A549 (cell line): ENCODE measurements around the gene SSH2. TPM values are rescaled to one million over a fixed set of nuclear protein-coding genes. Genes with fewer than 3 reads are reported as not detected.

ENCODE experiments used
- ATAC-seq, 2 experiments: fragments of 200-7000 bp in 1 of 2; fragments of >200 bp in 1 of 2; cut with Nextera tagmentation in 1 of 2; cut with Tn5 transposase in 1 of 2; 3 replicates each; pipeline versions ENCODE4 v1.8.0 to v1.9.1; 2018 to 2020; ENCODE audit warnings: mild to moderate bottlenecking in 1 of 2, moderate library complexity in 1 of 2
- CTCF ChIA-PET: fragments of 300-600 bp; sonication (Branson Sonifier 250); formaldehyde crosslinking; extraction: SDS; loops from one replicate; lab custom pipeline; 2021; ENCODE audit warnings: antibody characterized with exemption, inconsistent platforms; lab: Yijun Ruan, JAX
- POLR2A ChIA-PET: fragments of 350-600 bp; formaldehyde crosslinking; extraction: SDS; loops from one replicate; lab custom pipeline; 2021; ENCODE audit warnings: antibody characterized with exemption, inconsistent platforms; lab: Yijun Ruan, JAX
- DNase-seq, 2 experiments: peaks; one replicate each; pipeline versions ENCODE4 v3.0.0 to v3.0.0-alpha.2; 2011 to 2016; ENCODE audit warnings: low read depth in 1 of 2, low spot score in 1 of 2
- FAIRE-seq: peaks from 2 replicates; lab custom pipeline; 2011; peaks lifted over from hg19 to GRCh38; lab: Jason Lieb, UNC
- H3K27ac ChIP-seq, 2 experiments: fragments of >200 bp; sonication (Bioruptor Twin); formaldehyde crosslinking; 3 replicates each; pipeline ENCODE4 v1.5.1; 2016 to 2017
- H3K4me1 ChIP-seq: fragments of >200 bp; sonication (Bioruptor Twin); formaldehyde crosslinking; 3 replicates; pipeline ENCODE4 v1.6.1; 2016
- H3K4me2 ChIP-seq: fragments of >200 bp; sonication (Bioruptor Twin); formaldehyde crosslinking; 3 replicates; pipeline ENCODE4 v1.6.1; 2016
- H3K4me3 ChIP-seq: fragments of >200 bp; sonication (Bioruptor Twin); formaldehyde crosslinking; 3 replicates; pipeline ENCODE4 v1.5.1; 2016
- H3K9me3 ChIP-seq: fragments of >200 bp; sonication (Bioruptor Twin); formaldehyde crosslinking; 3 replicates; pipeline ENCODE4 v1.6.1; 2016
- CEBPB ChIP-seq, 2 experiments: fragments of >200 bp in 1 of 2; sonication (Bioruptor Twin) in 1 of 2; formaldehyde crosslinking in 1 of 2; IDR thresholded peaks; 2 replicates each; pipeline ENCODE4 v1.6.1; 2012 to 2016
- CTCF ChIP-seq: fragments of >200 bp; sonication (Bioruptor Twin); formaldehyde crosslinking; IDR thresholded peaks from 3 replicates; pipeline ENCODE4 v1.5.1; 2016
- EHMT2 ChIP-seq: fragments of 200-600 bp; sonication (generic); IDR thresholded peaks from 2 replicates; pipeline ENCODE4 v1.6.1; 2016; ENCODE audit warnings: antibody characterized with exemption, low read depth, mild to moderate bottlenecking, moderate library complexity
- FOSB ChIP-seq: fragments of 250-450 bp; sonication (Bioruptor Pico); IDR thresholded peaks from 2 replicates; pipeline ENCODE4 v1.5.0; 2020; ENCODE audit warnings: mild to moderate bottlenecking, moderate library complexity
- FOXS1 ChIP-seq: fragments of 250-450 bp; sonication (Bioruptor Pico); IDR thresholded peaks from 2 replicates; pipeline ENCODE4 v1.5.0; 2020; ENCODE audit warnings: mild to moderate bottlenecking, moderate library complexity
- HDAC2 ChIP-seq: fragments of 200-600 bp; sonication (generic); IDR thresholded peaks from 2 replicates; pipeline ENCODE4 v1.6.1; 2016
- HOXB13 ChIP-seq: fragments of 250-450 bp; sonication (Bioruptor Pico); IDR thresholded peaks from 2 replicates; pipeline ENCODE4 v1.5.0; 2020; ENCODE audit warnings: low read depth, mild to moderate bottlenecking, moderate library complexity
- MAFK ChIP-seq: fragments of 450-650 bp; IDR thresholded peaks from 2 replicates; pipeline ENCODE4 v1.6.1; 2014; ENCODE audit not compliant: partially characterized antibody
- NFE2L2 ChIP-seq: fragments of 150-350 bp; conservative IDR thresholded peaks from 2 replicates; pipeline ENCODE4 v1.6.1; 2014; ENCODE audit warnings: low read length
- NR3C1 ChIP-seq: fragments of >200 bp; sonication (Bioruptor Twin); formaldehyde crosslinking; IDR thresholded peaks from 3 replicates; pipeline ENCODE4 v1.6.1; 2017
- PBX3 ChIP-seq: IDR thresholded peaks from 2 replicates; pipeline ENCODE4 v1.6.1; 2012
- RAD21 ChIP-seq, 2 experiments: fragments of >200 bp in 1 of 2; sonication (Bioruptor Twin) in 1 of 2; formaldehyde crosslinking in 1 of 2; IDR thresholded peaks in 1 of 2; conservative IDR thresholded peaks in 1 of 2; 2 replicates in 1 of 2; 3 replicates in 1 of 2; pipeline ENCODE4 v1.6.1; 2012 to 2018; ENCODE audit warnings: inconsistent platforms in 1 of 2
- RARB ChIP-seq: fragments of 250-450 bp; sonication (Bioruptor Pico); IDR thresholded peaks from 2 replicates; pipeline ENCODE4 v1.8.0; 2021; ENCODE audit warnings: mild to moderate bottlenecking, moderate library complexity
- SMC3 ChIP-seq: fragments of >200 bp; sonication (Bioruptor Twin); formaldehyde crosslinking; IDR thresholded peaks from 3 replicates; pipeline ENCODE4 v1.6.1; 2018; ENCODE audit warnings: inconsistent platforms
- TP53 ChIP-seq: fragments of 250-450 bp; sonication (Bioruptor Pico); IDR thresholded peaks from 2 replicates; pipeline ENCODE4 v1.5.0; 2021; ENCODE audit warnings: mild to moderate bottlenecking, moderate library complexity
- USF2 ChIP-seq: fragments of 450-650 bp; IDR thresholded peaks from 2 replicates; pipeline ENCODE4 v1.6.1; 2014; ENCODE audit warnings: antibody characterized with exemption
- ZC3H11A ChIP-seq: fragments of 450-650 bp; IDR thresholded peaks from 2 replicates; pipeline ENCODE4 v1.6.1; 2014; ENCODE audit warnings: antibody characterized with exemption, mild to moderate bottlenecking
- ZFP36 ChIP-seq: fragments of 450-650 bp; IDR thresholded peaks from 2 replicates; pipeline ENCODE4 v1.6.1; 2014; ENCODE audit warnings: borderline replicate concordance; ENCODE audit not compliant: partially characterized antibody
- ZNF302 ChIP-seq: fragments of 250-450 bp; sonication (Bioruptor Pico); IDR thresholded peaks from 2 replicates; pipeline ENCODE4 v1.9.0; 2021; ENCODE audit warnings: inconsistent platforms, mild to moderate bottlenecking, moderate library complexity
- ZSCAN20 ChIP-seq: fragments of 250-450 bp; sonication (Bioruptor Pico); IDR thresholded peaks from 2 replicates; pipeline ENCODE4 v1.8.0; 2022; ENCODE audit warnings: mild to moderate bottlenecking, moderate library complexity
- WGBS: methylation state at CpG from one replicate; pipeline ENCODE4 v1.1.6; 2017; ENCODE audit errors: missing lambda C conversion rate; 5-methylcytosine and 5-hydroxymethylcytosine counted together
- polyA plus RNA-seq, 4 experiments: library from polyadenylated mRNA; depleted of rRNA in 3 of 4; stranded (reverse); fragments of >200 nt; fragmentation: RNase III in 1 of 4; extraction: RNeasy Plus Mini Kit Qiagen cat#74134 plus additional on column Dnase treatment in 1 of 4; gene quantifications; 2 replicates in 3 of 4; 3 replicates in 1 of 4; pipeline ENCODE4 v1.2.3, GENCODE V29; 2011 to 2017
- TF ChIP-seq, protein P1 (sequence below): fragments of 150-350 bp; IDR thresholded peaks from 2 replicates; pipeline ENCODE4 v1.6.1; 2014; ENCODE audit warnings: low read depth, mild to moderate bottlenecking, low read length
- TF ChIP-seq, protein P2 (sequence below): fragments of >200 bp; sonication (Bioruptor Twin); formaldehyde crosslinking; IDR thresholded peaks from 3 replicates; pipeline ENCODE4 v1.6.1; 2016

The SSH2 gene
- polyA plus RNA-seq, 2 of the 4 experiments (the other 2 are of a cell fraction) = 20.7 to 24.5 TPM

- DNase-seq = no peak
- ChIA-PET POLR2A (no interaction called here), CTCF (interaction anchor here (5.4 kb wide), 1 partner anchor 60 kb away, joined by 25 read pairs; the partner anchor contains the start of gene SSH2)
- peak; percentile 77 for FAIRE-seq
- TF ChIP-seq CTCF (no peak), HDAC2 (no peak), ZNF302 (no peak), NFE2L2 (no peak), HOXB13 (CRISPR knock-in tag) (no peak), TP53 (CRISPR knock-in tag) (no peak), NR3C1 (no peak), CEBPB (IDR thresholded peaks at IDR 0.05) (no peak), MAFK (no peak), USF2 (no peak), ZFP36 (no peak), FOSB (CRISPR knock-in tag) (no peak), ZSCAN20 (CRISPR knock-in tag) (no peak), PBX3 (no peak)
- H3K4me3 ChIP-seq = no peak overlapping the region
- H3K27ac ChIP-seq = no peak overlapping the region
- no peak for ATAC-seq
- no peaks in the 10 kb centered on the region for H3K4me1 ChIP-seq
- no peak overlapping the region for H3K4me2 ChIP-seq
- WGBS = 86% methylated on average over 1 of the region's 1 CpG
- H3K9me3 ChIP-seq = no peaks in the 10 kb centered on the region
These were observed 59.1 kb downstream of the SSH2 start for GRCh38 chr17:29870836-29871465.

DNA sequence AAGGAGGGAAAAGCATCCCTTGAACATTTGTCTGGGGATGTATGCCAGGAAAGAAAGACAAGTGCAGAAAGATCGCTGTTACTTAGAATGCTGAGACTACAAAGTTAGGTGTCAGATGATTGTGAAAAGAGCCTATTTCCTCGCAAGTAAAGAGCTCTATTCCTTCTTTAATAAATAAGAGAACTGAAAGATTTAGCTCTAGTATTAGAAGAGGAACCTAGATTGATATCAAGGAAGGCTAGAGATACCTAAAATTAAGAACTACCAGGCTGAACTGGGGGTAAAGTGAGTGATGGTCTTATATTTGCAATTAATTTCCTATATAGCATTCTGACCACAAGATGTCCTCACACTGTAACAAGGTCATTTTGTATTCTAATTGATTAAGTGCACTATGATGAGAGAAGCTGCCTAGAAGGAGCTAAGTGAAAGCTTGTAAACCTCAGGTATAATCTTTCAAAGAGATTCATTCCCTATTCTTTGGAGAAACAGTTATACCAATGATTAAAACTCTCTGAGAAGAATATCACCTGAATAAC is 62.3 kb downstream of the SSH2 start:
- H3K27ac ChIP-seq = no peak overlapping the region
- FAIRE-seq = peak; percentile 96
- no peaks in the 10 kb centered on the region for H3K9me3 ChIP-seq
- H3K4me1 ChIP-seq = no peaks in the 10 kb centered on the region
- POLR2A ChIA-PET = no interaction called here
- TF ChIP-seq ZC3H11A (no peak), ZNF302 (no peak), FOXS1 (no peak), RAD21 (conservative IDR thresholded peaks at IDR 0.05 in 1 of 2, IDR thresholded peaks at IDR 0.05 in 1 of 2) (peak; percentile 31 to 41; a peak in 2 of 5 replicates), RARB (CRISPR knock-in tag) (no peak), EHMT2 (no peak), SMC3 (peak; percentile 49), CTCF (peak; percentile 48), NFE2L2 (no peak)
- TF ChIP-seq, protein P1, sequence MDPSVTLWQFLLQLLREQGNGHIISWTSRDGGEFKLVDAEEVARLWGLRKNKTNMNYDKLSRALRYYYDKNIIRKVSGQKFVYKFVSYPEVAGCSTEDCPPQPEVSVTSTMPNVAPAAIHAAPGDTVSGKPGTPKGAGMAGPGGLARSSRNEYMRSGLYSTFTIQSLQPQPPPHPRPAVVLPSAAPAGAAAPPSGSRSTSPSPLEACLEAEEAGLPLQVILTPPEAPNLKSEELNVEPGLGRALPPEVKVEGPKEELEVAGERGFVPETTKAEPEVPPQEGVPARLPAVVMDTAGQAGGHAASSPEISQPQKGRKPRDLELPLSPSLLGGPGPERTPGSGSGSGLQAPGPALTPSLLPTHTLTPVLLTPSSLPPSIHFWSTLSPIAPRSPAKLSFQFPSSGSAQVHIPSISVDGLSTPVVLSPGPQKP = no peak
- TF ChIP-seq, protein P2, sequence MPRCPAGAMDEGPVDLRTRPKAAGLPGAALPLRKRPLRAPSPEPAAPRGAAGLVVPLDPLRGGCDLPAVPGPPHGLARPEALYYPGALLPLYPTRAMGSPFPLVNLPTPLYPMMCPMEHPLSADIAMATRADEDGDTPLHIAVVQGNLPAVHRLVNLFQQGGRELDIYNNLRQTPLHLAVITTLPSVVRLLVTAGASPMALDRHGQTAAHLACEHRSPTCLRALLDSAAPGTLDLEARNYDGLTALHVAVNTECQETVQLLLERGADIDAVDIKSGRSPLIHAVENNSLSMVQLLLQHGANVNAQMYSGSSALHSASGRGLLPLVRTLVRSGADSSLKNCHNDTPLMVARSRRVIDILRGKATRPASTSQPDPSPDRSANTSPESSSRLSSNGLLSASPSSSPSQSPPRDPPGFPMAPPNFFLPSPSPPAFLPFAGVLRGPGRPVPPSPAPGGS = no peak
- TF ChIP-seq, all 56 proteins: peak for 3
- H3K4me3 ChIP-seq = no peak overlapping the region
- DNase-seq = no peak
- 83% methylated on average over 2 of the region's 2 CpGs for WGBS
- ATAC-seq = peak; percentile 34 to 50; a peak in 1 of 6 replicates
- H3K4me2 ChIP-seq = no peak overlapping the region
- CTCF ChIA-PET = interaction anchor here (0.6 to 4.1 kb wide), 28 partner anchors 8 to 758 kb away, joined by 3 to 32 read pairs (median 3); partner anchors contain the start of gene SSH2
